AG04450 (cell line): Measurements from ENCODE around the gene SKAP1. TPM values are rescaled to one million over a fixed set of nuclear protein-coding genes. Genes with fewer than 3 reads are reported as not detected.
"Not testable (repeated sequence)": the region's sequence is repeated elsewhere in the genome, so short reads cannot be mapped to it uniquely, and the experiment has no call there.

Experiments used
- CTCF ChIA-PET: fragments of 300-600, 350-600 bp; formaldehyde crosslinking; extraction: SDS; loops from one replicate; lab custom pipeline; 2022; ENCODE audit warnings: antibody characterized with exemption, inconsistent platforms; lab: Charles Lee
- POLR2A ChIA-PET: fragments of 350-600 bp; formaldehyde crosslinking; extraction: SDS; loops from one replicate; lab custom pipeline; 2021; ENCODE audit warnings: antibody characterized with exemption, inconsistent platforms; lab: Yijun Ruan, JAX
- DNase-seq: peaks from one replicate; pipeline ENCODE4 v3.0.0-alpha.2; 2011; ENCODE audit warnings: low read depth, low spot score
- H3K27ac ChIP-seq: one replicate; pipeline ENCODE4 v1.5.1; 2012; ENCODE audit warnings: low read depth, low read length, control low read depth
- H3K27me3 ChIP-seq: one replicate; pipeline ENCODE4 v1.6.0; 2012; ENCODE audit warnings: low read length; ENCODE audit not compliant: control insufficient read depth, insufficient read depth
- H3K4me3 ChIP-seq: 2 replicates; pipeline ENCODE4 v1.5.1; 2011; ENCODE audit warnings: mild to moderate bottlenecking, low read depth, low read length, control low read depth
- H3K9me3 ChIP-seq: 2 replicates; pipeline ENCODE4 v1.5.1; 2012; ENCODE audit warnings: low read length; ENCODE audit not compliant: control insufficient read depth, insufficient read depth
- polyA plus RNA-seq: library from polyadenylated mRNA; depleted of rRNA; stranded (reverse); fragments of >200 nt; gene quantifications from 2 replicates; pipeline ENCODE4 v1.2.3, GENCODE V29; 2011
- TF ChIP-seq, protein P1 (sequence below): IDR thresholded peaks from 2 replicates; pipeline ENCODE4 v1.5.1; 2011; ENCODE audit warnings: low read depth, low read length, control low read depth, inconsistent platforms

SKAP1 gene
- polyA plus RNA-seq, 1 experiment = not detected

DNA sequence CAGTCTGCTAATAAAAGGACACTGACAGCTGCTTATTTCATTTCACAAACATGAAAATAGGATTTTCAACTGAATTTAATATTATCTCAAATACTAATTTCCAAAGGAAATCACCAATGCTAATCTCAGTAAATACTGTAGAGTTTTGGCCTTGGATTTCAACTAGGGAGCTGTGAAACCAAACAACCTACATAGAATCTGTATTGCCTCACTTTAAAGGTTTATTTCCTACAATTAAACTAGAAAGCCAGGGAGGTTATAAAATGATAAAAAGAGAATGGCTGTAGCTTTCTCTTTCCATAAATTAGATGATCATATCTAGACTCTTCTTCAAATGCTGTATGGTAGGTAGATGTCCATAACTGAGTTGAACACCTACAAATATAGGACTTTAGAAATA, 82.8 kb downstream of the SKAP1 start:
- Histone ChIP-seq H3K9me3 (no peaks in the 10 kb centered on the region), H3K4me3 (no peak overlapping the region), H3K27ac (no peak overlapping the region), H3K27me3 (peaks cover 46% of the 10 kb centered on the region)
- TF ChIP-seq, protein P1, sequence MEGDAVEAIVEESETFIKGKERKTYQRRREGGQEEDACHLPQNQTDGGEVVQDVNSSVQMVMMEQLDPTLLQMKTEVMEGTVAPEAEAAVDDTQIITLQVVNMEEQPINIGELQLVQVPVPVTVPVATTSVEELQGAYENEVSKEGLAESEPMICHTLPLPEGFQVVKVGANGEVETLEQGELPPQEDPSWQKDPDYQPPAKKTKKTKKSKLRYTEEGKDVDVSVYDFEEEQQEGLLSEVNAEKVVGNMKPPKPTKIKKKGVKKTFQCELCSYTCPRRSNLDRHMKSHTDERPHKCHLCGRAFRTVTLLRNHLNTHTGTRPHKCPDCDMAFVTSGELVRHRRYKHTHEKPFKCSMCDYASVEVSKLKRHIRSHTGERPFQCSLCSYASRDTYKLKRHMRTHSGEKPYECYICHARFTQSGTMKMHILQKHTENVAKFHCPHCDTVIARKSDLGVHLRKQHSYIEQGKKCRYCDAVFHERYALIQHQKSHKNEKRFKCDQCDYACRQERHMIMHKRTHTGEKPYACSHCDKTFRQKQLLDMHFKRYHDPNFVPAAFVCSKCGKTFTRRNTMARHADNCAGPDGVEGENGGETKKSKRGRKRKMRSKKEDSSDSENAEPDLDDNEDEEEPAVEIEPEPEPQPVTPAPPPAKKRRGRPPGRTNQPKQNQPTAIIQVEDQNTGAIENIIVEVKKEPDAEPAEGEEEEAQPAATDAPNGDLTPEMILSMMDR = no peak
- POLR2A ChIA-PET = no interaction called here
- no peak for DNase-seq
- CTCF ChIA-PET = interaction anchor here (0.7 to 3.7 kb wide), 3 partner anchors 11 to 266 kb away, joined by 3 to 16 read pairs (median 4); no protein-coding TSS in a partner anchor

DNA sequence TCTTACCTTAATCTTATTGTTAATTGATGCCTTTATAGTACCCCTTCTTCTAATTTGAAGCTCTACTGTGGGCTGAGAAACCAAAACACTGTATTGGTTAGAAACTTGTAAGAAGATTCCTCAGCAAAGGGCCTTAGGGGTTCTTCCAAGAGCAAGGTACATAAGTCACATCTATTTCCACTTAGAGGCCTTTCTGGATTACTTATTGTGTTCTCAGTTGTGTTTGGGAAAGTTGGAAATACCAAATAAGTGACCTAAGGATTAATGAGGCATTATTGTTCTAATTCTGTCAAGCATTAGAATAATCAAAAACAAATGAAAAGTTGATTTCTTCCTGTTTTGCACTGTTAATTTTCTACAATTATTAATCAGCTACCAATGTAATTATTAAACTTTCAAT, 85.8 kb downstream of the SKAP1 start:
- POLR2A ChIA-PET = no interaction called here

DNA sequence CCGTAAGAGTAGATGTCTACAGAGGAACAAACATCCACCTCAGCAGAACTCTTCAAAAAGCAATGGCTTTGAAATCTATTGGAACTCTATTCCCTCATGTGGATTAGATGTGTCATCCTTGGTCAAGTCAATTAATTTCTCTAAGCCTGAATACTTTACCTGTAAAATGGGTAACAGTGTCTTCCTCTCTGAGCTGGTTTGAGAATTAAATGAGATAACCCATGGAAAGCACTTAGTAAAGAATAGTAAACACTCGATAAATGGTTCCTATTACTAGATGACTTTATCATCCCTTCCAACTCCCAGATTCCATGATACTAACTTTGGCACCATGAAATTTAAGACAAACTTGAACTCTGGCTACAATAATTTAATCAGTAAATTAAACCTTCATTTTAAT, 89.1 kb downstream of the SKAP1 start:
- ChIA-PET POLR2A (no interaction called here), CTCF (interaction anchor here (0.6 to 2.5 kb wide), 6 partner anchors 11 to 282 kb away, joined by 3 to 17 read pairs (median 6); no protein-coding TSS in a partner anchor)
- DNase-seq = no peak
- H3K27ac ChIP-seq = no peak overlapping the region
- no peak overlapping the region for H3K4me3 ChIP-seq
- H3K27me3 ChIP-seq = peaks cover 37% of the 10 kb centered on the region
- TF ChIP-seq, protein P1 = no peak
- no peaks in the 10 kb centered on the region for H3K9me3 ChIP-seq

More for the DNA sequence above, 85.8 kb downstream of the SKAP1 start:
- Histone ChIP-seq H3K27ac (no peak overlapping the region), H3K27me3 (peaks cover 48% of the 10 kb centered on the region), H3K9me3 (no peaks in the 10 kb centered on the region), H3K4me3 (no peak overlapping the region)
- CTCF ChIA-PET = interaction anchor here (1.5 to 3.7 kb wide), 2 partner anchors 7 to 8 kb away, joined by 3 to 16 read pairs; no protein-coding TSS in a partner anchor
- TF ChIP-seq, protein P1 = no peak
- no peak for DNase-seq

DNA sequence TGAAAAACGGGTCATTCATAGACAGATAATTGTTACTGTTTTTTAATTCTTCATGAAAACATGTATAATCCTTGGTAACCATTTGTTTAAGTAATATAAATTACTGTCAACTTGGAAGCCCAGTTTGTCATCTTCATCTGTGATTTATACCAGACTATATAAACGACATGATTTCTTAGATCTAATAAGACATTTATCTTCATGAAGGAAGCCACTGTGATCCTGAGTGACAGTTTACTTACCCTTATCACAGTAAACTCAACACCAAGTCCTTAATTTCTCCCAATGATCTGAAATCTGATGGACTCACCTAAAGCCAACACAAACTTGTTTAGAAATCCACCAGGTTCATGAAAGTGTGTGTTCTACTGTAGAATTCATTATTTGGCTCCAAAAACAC, 91.3 kb downstream of the SKAP1 start:
- Histone ChIP-seq H3K9me3 (no peaks in the 10 kb centered on the region), H3K27me3 (peaks cover 35% of the 10 kb centered on the region), H3K27ac (no peak overlapping the region), H3K4me3 (no peak overlapping the region)
- TF ChIP-seq, protein P1 = no peak
- CTCF ChIA-PET = interaction anchor here (0.7 to 2.0 kb wide), 5 partner anchors 13 to 270 kb away, joined by 3 to 17 read pairs (median 7); partner anchors contain the start of gene HOXB5
- POLR2A ChIA-PET = no interaction called here
- no peak for DNase-seq

DNA sequence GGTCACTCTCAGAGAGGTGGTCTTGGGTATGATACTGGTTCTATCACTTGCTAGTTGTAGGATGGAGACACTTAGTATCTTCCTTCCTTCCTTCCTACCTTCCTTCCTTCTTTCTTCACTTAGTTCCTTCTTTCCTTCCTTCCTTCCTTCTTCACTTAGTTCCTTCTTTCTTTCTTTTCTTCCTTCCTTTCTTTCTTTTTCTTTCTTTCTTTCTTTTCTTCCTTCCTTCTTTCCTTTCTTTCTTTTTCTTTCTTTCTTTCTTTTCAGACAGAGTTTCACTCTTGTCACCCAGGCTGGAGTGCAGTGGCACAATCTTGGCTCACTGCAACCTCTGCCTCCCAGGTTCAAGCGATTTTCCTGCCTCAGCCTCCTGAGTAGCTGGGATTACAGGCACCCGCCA, 92.1 kb downstream of the SKAP1 start:
- H3K9me3 ChIP-seq, DNase-seq, H3K4me3 ChIP-seq, POLR2A ChIA-PET, H3K27ac ChIP-seq: not testable (repeated sequence)
- CTCF ChIA-PET = interaction anchor here (0.7 to 1.3 kb wide), 3 partner anchors 14 to 270 kb away, joined by 3 to 7 read pairs (median 7); partner anchors contain the start of gene HOXB5
- H3K27me3 ChIP-seq = peaks cover 35% of the 10 kb centered on the region
